ENCODE measurements around the gene ACVR1B. TPM values are rescaled to one million over a fixed set of nuclear protein-coding genes. Genes with fewer than 3 reads are reported as not detected.
A peak's percentile ranks its signal among the peaks of the same experiment; 100 is the strongest.

ACVR1B gene
- 10.5 and 14.2 TPM in 2 replicates for total RNA-seq (2014; rRNA removed; shearing (Covaris generic); ENCODE audit: low replicate concordance)

GRCh38 chr12:51951199-51951842 is at the start of gene ACVR1B:
ACVR1B (plus strand) TSS chr12:51951699; CDS start chr12:51951744, 45 bp downstream.
- peak; percentile 83 for DNase-seq (ENCODE audit: low read depth)
- in situ Hi-C loops (cut with HindIII; ENCODE audit: low pct_unique_long_range_greater_than_20kb, low sequenced_read_pairs) = no loop called here

- DNase-seq (ENCODE audit: low read depth) = no peak
- in situ Hi-C loops (cut with HindIII; ENCODE audit: low pct_unique_long_range_greater_than_20kb, low sequenced_read_pairs) = no loop called here
Measured at GRCh38 chr12:51901881-51902280, 49.6 kb upstream of the ACVR1B start.

DNA sequence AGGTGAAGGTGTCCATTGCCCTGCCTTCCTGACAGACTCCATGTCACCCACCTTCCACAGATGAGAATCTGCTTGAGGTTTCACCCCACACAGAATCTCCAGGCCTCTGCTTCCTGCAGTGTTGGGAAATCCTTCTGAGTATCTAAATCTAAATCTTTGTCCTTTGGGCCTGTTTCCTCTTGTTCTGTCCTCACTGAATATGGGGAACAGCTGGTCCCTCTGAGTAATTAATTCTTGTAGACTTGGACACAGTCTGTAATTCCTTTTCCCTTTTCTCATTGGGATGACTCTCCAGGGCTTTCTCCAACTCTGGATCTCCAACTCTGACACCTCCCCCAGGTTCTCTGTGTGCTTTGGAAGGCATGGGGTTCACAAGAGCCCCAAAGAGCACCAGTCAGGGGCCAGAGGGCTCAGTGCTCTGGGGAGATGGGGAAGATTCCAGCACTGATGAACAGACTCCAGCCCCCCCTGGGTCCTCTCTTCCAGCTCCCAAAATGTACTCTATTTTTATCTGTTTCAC is 46.5 kb upstream of the ACVR1B start:
- in situ Hi-C loops (cut with HindIII; ENCODE audit: low pct_unique_long_range_greater_than_20kb, low sequenced_read_pairs) = no loop called here
- no peak for DNase-seq (ENCODE audit: low read depth)

DNA sequence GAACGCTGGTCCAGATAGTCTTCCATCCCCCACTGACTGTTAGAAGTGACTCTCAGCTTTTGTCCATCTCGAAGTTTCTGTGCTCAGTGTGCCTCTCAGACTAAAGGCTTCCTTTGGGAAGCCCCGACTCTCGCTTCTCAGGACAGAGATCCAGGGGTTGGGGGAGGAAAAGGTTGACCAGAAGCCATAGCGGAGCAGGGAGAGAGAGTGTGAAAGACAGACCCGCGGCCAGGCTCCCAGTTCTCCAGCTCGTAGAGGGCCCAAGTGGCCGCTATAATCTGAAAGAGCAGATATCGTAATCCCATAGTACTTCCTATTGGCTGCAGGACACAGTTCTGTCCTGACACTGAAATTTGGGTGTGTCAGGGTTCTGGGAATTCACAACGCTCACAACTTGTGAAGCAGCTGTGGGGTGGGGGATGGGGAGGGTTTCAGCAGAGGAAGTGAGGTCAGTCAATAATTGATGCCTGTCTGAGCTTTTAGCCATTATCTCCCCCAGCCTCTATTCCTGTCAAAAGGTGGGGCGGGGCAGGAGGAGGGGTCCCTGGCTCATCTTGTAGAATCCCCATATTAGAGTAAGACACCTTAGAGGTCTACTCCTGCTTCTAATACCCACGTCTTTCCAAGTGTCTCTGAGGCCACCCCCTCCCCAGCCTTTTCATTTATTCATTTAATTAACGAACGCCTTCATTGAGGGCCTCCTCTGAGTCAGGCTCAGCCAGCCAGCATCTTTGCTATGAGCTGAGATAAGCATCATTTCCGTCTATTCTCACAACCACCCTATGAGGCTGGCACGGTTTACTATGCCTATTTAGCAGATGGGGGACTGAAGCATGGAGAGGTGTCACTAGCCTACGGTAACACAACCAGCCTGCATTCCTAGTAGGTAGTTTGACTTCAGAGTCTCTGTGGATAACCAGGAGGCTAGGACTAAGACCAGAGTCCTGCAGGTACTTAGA is 45.7 kb upstream of the ACVR1B start:
- in situ Hi-C loops (cut with HindIII; ENCODE audit: low pct_unique_long_range_greater_than_20kb, low sequenced_read_pairs) = no loop called here
- DNase-seq (ENCODE audit: low read depth) = no peak

DNA sequence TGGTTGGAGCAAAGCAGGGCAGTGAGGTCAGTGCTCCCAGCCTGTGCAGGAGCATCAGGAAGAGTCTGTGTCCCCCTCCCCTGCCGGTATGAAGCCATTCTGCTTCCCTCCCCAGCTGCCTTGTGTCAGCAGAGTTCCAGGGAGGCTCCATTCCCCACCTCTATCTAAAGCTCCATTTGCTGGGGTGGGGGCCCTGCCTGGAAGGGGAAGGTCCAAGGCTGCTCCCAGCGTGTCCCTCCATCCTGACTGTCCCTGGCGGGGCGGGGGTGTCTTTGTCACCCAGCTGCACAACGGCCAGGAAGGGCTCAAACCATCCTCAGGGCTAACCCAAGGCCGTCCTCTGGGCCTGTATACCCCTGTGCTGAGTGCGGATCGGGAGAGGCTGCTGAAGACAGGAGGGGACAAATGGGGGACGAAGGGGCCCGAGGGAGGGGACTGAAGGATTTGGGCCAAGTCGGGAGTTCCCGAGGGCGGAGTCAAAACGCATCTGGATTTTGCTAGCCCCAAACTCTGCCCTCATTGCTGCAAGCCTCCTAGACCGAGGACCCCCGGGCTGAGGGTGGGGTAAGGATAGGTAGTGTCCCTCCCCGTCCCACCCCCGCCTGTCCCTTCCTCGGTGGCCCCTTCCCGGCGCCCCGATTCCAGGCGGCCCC is 44.9 kb upstream of the ACVR1B start:
- no peak for DNase-seq (ENCODE audit: low read depth)
- in situ Hi-C loops (cut with HindIII; ENCODE audit: low pct_unique_long_range_greater_than_20kb, low sequenced_read_pairs) = no loop called here

- no peak for DNase-seq (ENCODE audit: low read depth)
- in situ Hi-C loops (cut with HindIII; ENCODE audit: low pct_unique_long_range_greater_than_20kb, low sequenced_read_pairs) = no loop called here
Measured at GRCh38 chr12:51907083-51907855, 44.2 kb upstream of the ACVR1B start, which contains the start of gene ACVRL1. ACVRL1 (plus strand) TSS chr12:51907504; CDS start chr12:51912475, 4,971 bp downstream.

GRCh38 chr12:51907856-51908425 is 43.6 kb upstream of the ACVR1B start:
- in situ Hi-C loops (cut with HindIII; ENCODE audit: low pct_unique_long_range_greater_than_20kb, low sequenced_read_pairs) = no loop called here
- no peak for DNase-seq (ENCODE audit: low read depth)

DNA sequence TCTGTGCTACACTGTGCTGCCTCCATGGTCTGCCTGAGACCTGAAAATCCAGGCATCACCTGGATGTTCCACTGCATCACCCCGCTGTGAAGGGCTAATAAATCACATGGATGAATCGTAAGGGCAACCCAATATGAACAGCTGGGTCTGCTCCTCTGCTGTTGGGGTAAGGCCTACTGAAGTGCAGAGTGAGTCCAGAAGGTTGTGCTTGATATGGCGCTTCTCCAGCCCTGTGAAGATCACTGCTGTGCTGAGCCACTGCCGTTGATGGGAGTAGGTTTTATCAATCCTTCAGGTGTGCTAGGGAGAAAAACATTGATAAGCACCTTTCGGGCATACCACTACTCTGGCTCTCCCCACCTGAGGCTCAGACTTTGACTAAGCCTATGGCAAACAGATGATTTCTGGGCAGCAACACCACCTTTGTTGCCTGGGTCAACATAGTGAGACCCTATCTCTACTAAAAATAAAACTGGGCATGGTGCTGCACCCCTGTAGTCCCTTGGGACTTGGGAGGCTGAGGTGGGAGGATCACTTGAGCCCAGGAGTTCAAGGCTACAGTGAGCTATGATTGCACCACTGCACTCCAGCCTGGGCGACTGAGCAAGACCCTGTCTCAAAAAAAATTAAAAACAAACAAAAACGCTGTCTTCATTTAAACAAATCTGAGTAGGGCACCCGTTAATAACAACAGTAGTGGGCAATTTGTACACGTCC is 42.5 kb upstream of the ACVR1B start:
- in situ Hi-C loops (cut with HindIII; ENCODE audit: low pct_unique_long_range_greater_than_20kb, low sequenced_read_pairs) = no loop called here

DNA sequence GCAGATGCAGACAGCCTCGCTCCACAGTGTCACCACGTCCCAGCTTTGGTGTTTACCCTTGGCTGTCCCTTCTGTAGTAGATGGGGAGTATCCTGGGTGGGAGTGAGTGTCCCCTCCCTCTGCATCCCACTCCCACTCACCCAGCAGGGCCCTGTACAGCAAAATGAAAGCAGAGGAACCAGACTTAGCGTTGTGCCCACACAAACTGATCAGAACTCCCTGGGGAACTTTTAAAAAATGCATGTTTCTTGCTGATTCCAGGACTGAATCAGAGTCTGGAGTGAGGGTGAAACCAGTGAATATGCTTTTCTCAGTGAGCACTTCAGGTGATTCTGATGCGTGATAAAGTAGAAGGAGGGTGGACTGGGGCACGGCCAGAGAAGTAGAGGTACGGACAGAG is 41.3 kb upstream of the ACVR1B start:
- no peak for DNase-seq (ENCODE audit: low read depth)
- in situ Hi-C loops (cut with HindIII; ENCODE audit: low pct_unique_long_range_greater_than_20kb, low sequenced_read_pairs) = no loop called here

More for the DNA sequence above, 42.5 kb upstream of the ACVR1B start:
- DNase-seq (ENCODE audit: low read depth) = no peak

DNA sequence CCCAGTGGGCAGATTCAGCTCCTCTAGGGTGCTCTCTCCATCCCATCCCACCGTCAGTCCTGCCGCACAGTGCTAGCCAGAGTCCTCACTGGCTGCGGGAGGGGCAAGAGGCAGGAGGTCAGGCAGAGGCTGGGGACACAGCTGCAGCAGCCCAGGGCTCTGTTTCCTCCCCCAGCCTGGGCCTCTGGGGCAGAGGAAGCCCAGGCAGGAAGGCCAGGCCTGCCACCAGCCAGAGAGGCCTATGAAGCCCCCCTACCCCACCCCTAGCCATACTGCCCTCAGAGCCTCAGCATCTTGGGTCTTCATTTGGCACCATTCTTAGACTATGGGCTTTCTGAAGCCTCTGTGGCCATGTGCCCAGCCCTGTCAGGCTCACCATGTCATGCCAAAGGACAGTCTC is 40.8 kb upstream of the ACVR1B start:
- in situ Hi-C loops (cut with HindIII; ENCODE audit: low pct_unique_long_range_greater_than_20kb, low sequenced_read_pairs) = no loop called here
- no peak for DNase-seq (ENCODE audit: low read depth)

- in situ Hi-C loops (cut with HindIII; ENCODE audit: low pct_unique_long_range_greater_than_20kb, low sequenced_read_pairs) = no loop called here
- no peak for DNase-seq (ENCODE audit: low read depth)
Measured at GRCh38 chr12:51911307-51911706, 40.2 kb upstream of the ACVR1B start.

DNA sequence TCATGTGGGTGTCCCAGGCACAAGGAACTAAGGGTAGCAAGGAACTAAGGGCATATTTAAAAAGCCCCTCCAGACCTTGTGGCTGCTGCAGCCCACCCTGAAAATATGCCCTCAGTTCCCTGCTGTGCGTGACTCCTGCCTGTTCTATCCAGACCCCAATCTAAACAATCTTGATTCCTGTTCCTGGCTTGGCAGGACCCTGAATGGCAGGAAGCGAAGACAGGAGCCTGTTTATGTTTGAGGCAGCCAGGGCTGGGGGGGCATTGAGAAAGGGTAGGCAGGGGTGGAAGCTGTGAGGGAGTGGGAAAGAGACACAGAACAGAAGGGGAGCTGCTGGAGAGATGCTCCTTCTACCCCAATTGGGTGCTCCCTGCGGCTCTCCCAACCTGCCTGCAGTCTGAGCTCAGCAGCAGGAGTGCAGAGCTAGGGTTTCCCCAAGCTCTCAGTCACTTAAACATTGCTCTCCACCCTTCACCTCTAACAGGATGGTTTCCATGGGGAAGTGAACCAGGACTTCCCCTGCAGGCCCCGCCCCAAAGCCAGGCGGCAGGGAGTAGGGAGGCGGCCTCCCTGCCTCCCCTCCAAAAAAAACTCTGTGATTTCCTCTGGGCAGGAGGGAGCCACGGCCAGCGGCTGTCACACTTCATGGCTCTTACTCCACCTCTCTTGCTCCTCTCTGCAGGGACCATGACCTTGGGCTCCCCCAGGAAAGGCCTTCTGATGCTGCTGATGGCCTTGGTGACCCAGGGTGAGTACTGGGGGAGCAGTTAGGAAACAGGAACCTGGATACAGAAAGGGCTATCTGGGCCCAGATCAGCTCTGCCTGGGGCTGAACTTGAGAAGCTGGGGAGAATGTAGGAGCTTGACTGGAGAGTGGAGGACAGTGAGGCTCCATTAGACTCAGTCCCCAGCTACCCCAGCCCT is 39.4 kb upstream of the ACVR1B start:
- in situ Hi-C loops (cut with HindIII; ENCODE audit: low pct_unique_long_range_greater_than_20kb, low sequenced_read_pairs) = no loop called here
- peak; percentile 61 for DNase-seq (ENCODE audit: low read depth)

DNA sequence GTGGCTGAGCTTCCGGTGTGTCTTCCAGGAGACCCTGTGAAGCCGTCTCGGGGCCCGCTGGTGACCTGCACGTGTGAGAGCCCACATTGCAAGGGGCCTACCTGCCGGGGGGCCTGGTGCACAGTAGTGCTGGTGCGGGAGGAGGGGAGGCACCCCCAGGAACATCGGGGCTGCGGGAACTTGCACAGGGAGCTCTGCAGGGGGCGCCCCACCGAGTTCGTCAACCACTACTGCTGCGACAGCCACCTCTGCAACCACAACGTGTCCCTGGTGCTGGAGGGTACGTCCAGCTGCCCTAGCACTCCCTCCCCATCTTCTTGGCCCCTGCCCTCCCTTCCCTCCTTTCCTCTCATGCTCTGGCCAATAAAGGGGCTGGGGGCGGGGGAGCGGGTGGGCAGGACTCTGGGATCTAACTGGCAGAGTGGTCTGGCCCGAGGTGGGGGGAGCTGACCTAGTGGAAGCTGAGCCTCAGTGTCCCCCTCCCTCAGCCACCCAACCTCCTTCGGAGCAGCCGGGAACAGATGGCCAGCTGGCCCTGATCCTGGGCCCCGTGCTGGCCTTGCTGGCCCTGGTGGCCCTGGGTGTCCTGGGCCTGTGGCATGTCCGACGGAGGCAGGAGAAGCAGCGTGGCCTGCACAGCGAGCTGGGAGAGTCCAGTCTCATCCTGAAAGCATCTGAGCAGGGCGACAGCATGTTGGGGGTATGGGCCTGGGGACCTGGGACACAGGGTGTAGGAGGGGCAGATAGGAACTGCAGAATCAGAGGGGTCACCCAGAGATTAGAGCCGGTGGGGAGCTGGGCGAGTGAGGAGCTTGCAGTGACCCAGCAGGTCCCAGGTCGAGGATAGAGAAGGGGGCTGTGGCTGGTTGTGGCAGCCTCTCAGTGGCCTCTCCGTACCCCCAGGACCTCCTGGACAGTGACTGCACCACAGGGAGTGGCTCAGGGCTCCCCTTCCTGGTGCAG is 38.1 kb upstream of the ACVR1B start:
- in situ Hi-C loops (cut with HindIII; ENCODE audit: low pct_unique_long_range_greater_than_20kb, low sequenced_read_pairs) = no loop called here
- no peak for DNase-seq (ENCODE audit: low read depth)

GRCh38 chr12:51914034-51914923 is 37.2 kb upstream of the ACVR1B start:
- no peak for DNase-seq (ENCODE audit: low read depth)
- in situ Hi-C loops (cut with HindIII; ENCODE audit: low pct_unique_long_range_greater_than_20kb, low sequenced_read_pairs) = no loop called here

All from Caki2 (cell line).